OCI-LY7 (cell line): Measurements from ENCODE around the gene RIMBP2. TPM values are rescaled to one million over a fixed set of nuclear protein-coding genes. Genes with fewer than 3 reads are reported as not detected.

Experiments used
- BruUV-seq: library from RNA; stranded (reverse); fragments of 400-500 nt; replicated peaks from 2 replicates; lab custom pipeline; 2021; lab: Mats Ljungman, UMichigan
- CTCF ChIA-PET: fragments of 300-600 bp; sonication (Branson Sonifier 250); formaldehyde crosslinking; loops from one replicate; lab custom pipeline; 2022; ENCODE audit warnings: antibody characterized with exemption; ENCODE audit not compliant: unreplicated experiment; lab: Charles Lee
- POLR2A ChIA-PET: fragments of 300-600 bp; sonication (Branson Sonifier 250); formaldehyde crosslinking; loops from one replicate; lab custom pipeline; 2022; ENCODE audit warnings: antibody characterized with exemption; lab: Charles Lee
- DNase-seq: peaks from one replicate; pipeline ENCODE4 v3.0.0-alpha.2; 2015; ENCODE audit warnings: low spot score
- H2AFZ ChIP-seq: fragments of 200-600 bp; sonication (generic), shearing (Covaris generic); 2 replicates; pipeline ENCODE4 v1.6.1; 2014; ENCODE audit warnings: mild to moderate bottlenecking, antibody characterized with exemption, low read length, moderate library complexity
- H3K27ac ChIP-seq: fragments of 200-600 bp; sonication (generic); 2 replicates; pipeline ENCODE4 v1.5.1; 2014; ENCODE audit warnings: mixed run types, low read depth, mild to moderate bottlenecking, moderate library complexity, low read length, inconsistent platforms; ENCODE audit not compliant: poor library complexity, severe bottlenecking
- H3K36me3 ChIP-seq: fragments of 200-600 bp; sonication (generic); 2 replicates; pipeline ENCODE4 v1.6.1; 2014; ENCODE audit warnings: mild to moderate bottlenecking, antibody characterized with exemption, low read length, moderate library complexity, mixed read lengths; ENCODE audit not compliant: insufficient read depth
- H3K4me1 ChIP-seq: fragments of 200-600 bp; sonication (generic); 2 replicates; pipeline ENCODE4 v1.5.1; 2014; ENCODE audit warnings: mild to moderate bottlenecking, low read length; ENCODE audit not compliant: insufficient read depth, poor library complexity, severe bottlenecking
- H3K4me2 ChIP-seq: fragments of 200-600 bp; sonication (generic); 2 replicates; pipeline ENCODE4 v1.6.1; 2014; ENCODE audit warnings: mild to moderate bottlenecking, low read length
- H3K4me3 ChIP-seq: fragments of 200-600 bp; sonication (generic); 2 replicates; pipeline ENCODE4 v1.5.1; 2014; ENCODE audit warnings: mild to moderate bottlenecking, low read depth, low read length; ENCODE audit not compliant: poor library complexity, severe bottlenecking
- H3K79me2 ChIP-seq: fragments of 200-600 bp; sonication (generic); 2 replicates; pipeline ENCODE4 v1.6.1; 2016; ENCODE audit warnings: low read depth, mild to moderate bottlenecking, low read length, moderate library complexity, mixed read lengths; ENCODE audit not compliant: insufficient read depth
- H3K9me2 ChIP-seq: fragments of 200-600 bp; sonication (generic); 2 replicates; pipeline ENCODE4 v1.6.1; 2016; ENCODE audit warnings: mild to moderate bottlenecking, low read length, mixed read lengths; ENCODE audit not compliant: insufficient read depth
- H3K9me3 ChIP-seq: fragments of 200-600 bp; sonication (generic); 2 replicates; pipeline ENCODE4 v1.6.1; 2014; ENCODE audit warnings: mild to moderate bottlenecking, mixed run types, low read length, mixed read lengths
- H4K20me1 ChIP-seq: fragments of 200-600 bp; sonication (generic); 2 replicates; pipeline ENCODE4 v1.6.1; 2014; ENCODE audit warnings: mild to moderate bottlenecking, antibody characterized with exemption, low read length, moderate library complexity, mixed read lengths; ENCODE audit not compliant: insufficient read depth
- CTCF ChIP-seq: fragments of 200-600 bp; sonication (generic); conservative IDR thresholded peaks from 2 replicates; pipeline ENCODE4 v1.5.1; 2014; ENCODE audit warnings: mild to moderate bottlenecking, antibody characterized with exemption, low read length, moderate library complexity, mixed read lengths
- EZH2phosphoT487 ChIP-seq: fragments of 200-600 bp; sonication (generic); IDR thresholded peaks from 2 replicates; pipeline ENCODE4 v1.6.1; 2018; ENCODE audit warnings: low read depth, borderline replicate concordance, mild to moderate bottlenecking, mixed run types, antibody characterized with exemption, low read length, moderate library complexity, mixed read lengths
- intact Hi-C: fragments of 100-400 bp; cut with micrococcal nuclease; formaldehyde crosslinking; loops from one replicate; pipeline ENCODE4 v1.10.0; 2022; ENCODE audit not compliant: unreplicated experiment
- total RNA-seq, 2 experiments: library from RNA; depleted of rRNA in 1 of 2; stranded (reverse); fragments of >200 nt in 1 of 2; shearing (Covaris generic) in 1 of 2; gene quantifications; 2 replicates each; pipeline ENCODE4 v1.2.3, GENCODE V29; 2014 to 2022

Gene RIMBP2
- total RNA-seq, 2 experiments from 2014 or later: not detected

DNA sequence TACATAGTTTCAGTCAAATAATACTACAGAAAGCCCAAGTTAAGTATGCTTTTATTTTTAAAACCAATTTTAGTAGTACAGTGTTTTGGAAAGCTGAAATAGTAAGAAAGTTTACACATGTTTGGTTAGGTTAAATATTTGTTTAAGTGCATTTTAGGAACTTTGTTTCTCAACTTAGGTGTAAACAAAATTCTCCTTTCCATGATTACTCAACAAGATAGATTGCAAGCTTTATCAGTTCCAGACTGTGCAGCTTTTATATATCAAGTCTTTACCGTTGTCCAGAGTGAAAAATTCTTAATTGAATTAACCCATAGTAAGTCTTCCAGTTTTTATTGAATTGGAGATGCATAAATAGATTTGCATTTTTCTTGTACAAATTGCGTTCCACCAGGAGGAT lies 333.3 kb downstream of the RIMBP2 start:
- Histone ChIP-seq H3K79me2 (no peaks in the 10 kb centered on the region), H3K9me2 (no peaks in the 10 kb centered on the region), H3K9me3 (peaks cover 21% of the 10 kb centered on the region), H3K4me1 (no peaks in the 10 kb centered on the region), H3K27ac (no peak overlapping the region), H2AFZ (no peak overlapping the region), H3K36me3 (no peaks in the 10 kb centered on the region), H3K4me3 (no peak overlapping the region), H4K20me1 (no peaks in the 10 kb centered on the region), H3K4me2 (no peak overlapping the region)
- no TSS peak for BruUV-seq
- POLR2A ChIA-PET: no interaction called here
- TF ChIP-seq EZH2phosphoT487: no peak
- no peak for TF ChIP-seq CTCF
- CTCF ChIA-PET: no interaction called here
- intact Hi-C loops: no loop called here
- no peak for DNase-seq

- H3K4me3 ChIP-seq: no peak overlapping the region
Observed at GRCh38 chr12:130375296-130376287, 340.5 kb downstream of the RIMBP2 start.

More at GRCh38 chr12:130375296-130376287, 340.5 kb downstream of the RIMBP2 start:
- no peaks in the 10 kb centered on the region for H3K4me1 ChIP-seq
- no peak for DNase-seq
- ChIA-PET CTCF (no interaction called here), POLR2A (no interaction called here)
- no peak overlapping the region for H3K27ac ChIP-seq
- no peak overlapping the region for H3K4me2 ChIP-seq
- H2AFZ ChIP-seq: no peak overlapping the region
- TF ChIP-seq CTCF: no peak
- no peak for TF ChIP-seq EZH2phosphoT487
- H3K9me3 ChIP-seq: no peaks in the 10 kb centered on the region
- no TSS peak for BruUV-seq
- no peaks in the 10 kb centered on the region for H3K36me3 ChIP-seq
- H4K20me1 ChIP-seq: no peaks in the 10 kb centered on the region
- no peaks in the 10 kb centered on the region for H3K9me2 ChIP-seq
- H3K79me2 ChIP-seq: no peaks in the 10 kb centered on the region
- intact Hi-C loops: no loop called here
